Activated T-cell treated with anti-CD3 and anti-CD28 coated beads, Interleukin-2, amount 50 U/mL, for 72 hours (primary cell): Measurements from ENCODE around the gene FLVCR1. TPM values are rescaled to one million over a fixed set of nuclear protein-coding genes. Genes with fewer than 3 reads are reported as not detected.

Source experiments
- total RNA-seq, 2 donors: library from RNA; stranded (reverse); gene quantifications; one replicate each; pipeline ENCODE4 v1.2.3, GENCODE V29; 2022

Gene FLVCR1
- total RNA-seq, 2 donors from 2014 or later = 9.5 to 15.7 TPM

Other genes starting within 250 kb of the FLVCR1 start
- 100 to 1,000 TPM in 1 of 2 donors, 10 to 100 TPM in 1; 96.3 to 107 TPM for gene ATF3, start 249.5 kb upstream of the FLVCR1 start, total RNA-seq
- gene BATF3, start 158.4 kb upstream of the FLVCR1 start, total RNA-seq = 100 to 1,000 TPM; 400 to 660 TPM
- 10 to 100 TPM; 41.8 to 44.9 TPM for gene NSL1, start 66.5 kb upstream of the FLVCR1 start, total RNA-seq
- 10 to 100 TPM; 17.7 to 18.2 TPM for gene TATDN3, start 66.4 kb upstream of the FLVCR1 start, total RNA-seq
- gene SPATA45, start 10.6 kb upstream of the FLVCR1 start, total RNA-seq = not detected
- gene VASH2, start 92.3 kb downstream of the FLVCR1 start, total RNA-seq = under 1 TPM; 0.62 to 0.74 TPM
- gene ANGEL2, start 157.6 kb downstream of the FLVCR1 start, total RNA-seq = 10 to 100 TPM; 56.2 to 57.9 TPM
- 10 to 100 TPM; 11.3 to 12.4 TPM for gene RPS6KC1, start 193.0 kb downstream of the FLVCR1 start, total RNA-seq